Fibroblast of gingiva (primary cell): ENCODE results near the gene PLXDC2.

Source experiments
- DNase-seq: peaks from one replicate; pipeline ENCODE4 v3.0.0-alpha.2; 2011; ENCODE audit warnings: low read depth

PLXDC2 gene

GRCh38 chr10:20048161-20048560 is 231.9 kb downstream of the PLXDC2 start:
- no peak for DNase-seq

- no peak for DNase-seq
Measured at GRCh38 chr10:20058135-20058534, 241.9 kb downstream of the PLXDC2 start.

GRCh38 chr10:20059084-20059835 is 243.0 kb downstream of the PLXDC2 start:
- DNase-seq: no peak

DNA sequence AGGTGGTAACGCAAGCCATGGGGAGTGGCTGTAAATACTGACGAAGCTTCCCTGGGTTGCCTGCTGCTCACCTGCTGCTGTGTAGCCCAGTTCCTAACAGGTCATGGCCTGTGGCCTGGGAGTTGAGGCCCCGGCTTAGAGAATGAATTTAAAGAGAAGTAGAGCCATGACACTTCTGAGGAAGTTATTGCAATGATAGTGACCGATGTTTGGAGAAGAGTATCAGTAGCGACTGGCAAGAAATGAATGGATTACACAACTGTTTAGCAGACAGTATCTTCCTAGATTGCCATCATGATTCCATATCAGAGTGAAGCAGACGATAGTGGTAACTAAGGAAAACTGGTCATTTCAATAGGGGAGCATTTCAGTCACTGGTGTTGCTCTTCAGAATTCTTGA is 249.6 kb downstream of the PLXDC2 start:
- DNase-seq: no peak

- no peak for DNase-seq
Measured at GRCh38 chr10:20073167-20073566, 256.9 kb downstream of the PLXDC2 start.

GRCh38 chr10:20075713-20076112 is 259.5 kb downstream of the PLXDC2 start:
- DNase-seq: no peak

DNA sequence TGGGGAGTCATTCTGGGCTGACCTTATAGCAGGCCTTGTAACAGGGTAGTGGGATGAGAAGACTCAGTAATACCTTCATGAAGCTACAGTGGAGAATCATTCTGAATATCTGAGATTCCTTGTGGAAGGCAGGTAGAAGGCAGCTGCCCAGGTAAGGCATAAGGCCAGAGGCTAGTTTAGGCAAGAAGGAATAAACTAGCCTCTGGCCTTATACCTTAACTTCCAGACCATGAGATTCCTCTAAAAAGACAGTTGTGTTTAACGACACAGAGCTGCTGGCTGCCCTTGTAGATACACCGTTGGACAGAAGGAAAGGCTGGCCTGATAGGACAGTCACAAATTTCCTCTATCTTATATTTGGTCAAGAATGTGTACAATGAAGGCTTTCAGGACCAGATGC is 268.2 kb downstream of the PLXDC2 start:
- no peak for DNase-seq

DNA sequence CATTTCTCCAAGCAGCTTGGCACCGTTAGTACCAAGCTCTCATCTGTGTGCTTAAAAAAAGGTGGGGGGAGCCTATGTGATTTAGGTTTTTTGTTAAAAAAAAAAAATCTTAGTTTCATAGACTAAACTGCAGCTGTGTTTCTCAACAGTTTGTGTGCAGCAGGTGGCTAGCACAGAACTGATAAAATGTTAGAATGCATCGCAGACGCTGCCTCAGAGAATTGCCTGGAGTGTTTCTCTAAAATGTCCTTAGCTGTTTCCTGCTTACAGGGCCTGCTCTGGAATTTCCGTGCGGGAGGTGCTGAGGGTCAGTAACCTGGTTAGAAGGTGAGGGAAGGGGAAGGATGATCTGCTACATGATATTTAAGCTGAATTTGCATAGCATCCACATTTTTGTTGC is 268.9 kb downstream of the PLXDC2 start:
- no peak for DNase-seq

- DNase-seq: no peak
Measured at GRCh38 chr10:20087353-20087752, 271.1 kb downstream of the PLXDC2 start.

DNA sequence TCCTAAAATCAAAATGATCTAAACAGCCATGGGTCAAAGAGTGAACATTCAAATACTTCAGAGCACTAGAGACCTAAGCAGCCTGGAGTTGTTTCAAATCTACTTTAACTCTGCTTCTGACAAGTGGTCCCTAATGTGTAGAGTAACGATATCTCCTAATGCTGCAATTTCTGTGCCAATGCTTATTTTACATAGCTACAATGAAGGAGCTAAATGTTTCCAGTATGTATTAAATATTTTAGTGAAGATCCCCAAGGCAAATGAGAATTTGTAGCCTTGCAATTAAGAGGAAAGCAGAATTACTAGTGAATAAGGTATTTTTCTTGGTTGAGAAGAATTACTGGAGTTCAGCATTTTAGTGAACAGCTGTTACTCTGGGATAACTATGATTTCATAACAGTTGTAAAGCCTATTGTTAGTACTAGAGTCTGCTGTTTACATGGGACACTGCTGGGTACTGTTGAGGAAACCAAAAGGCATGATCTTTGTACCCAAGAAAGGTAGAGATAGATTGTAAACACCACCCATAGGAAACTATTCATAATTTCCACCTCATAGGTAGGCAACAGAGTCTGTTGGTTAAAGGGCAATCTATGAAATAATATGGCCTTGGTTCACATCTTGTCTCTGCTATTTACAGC is 271.9 kb downstream of the PLXDC2 start:
- DNase-seq: no peak

DNA sequence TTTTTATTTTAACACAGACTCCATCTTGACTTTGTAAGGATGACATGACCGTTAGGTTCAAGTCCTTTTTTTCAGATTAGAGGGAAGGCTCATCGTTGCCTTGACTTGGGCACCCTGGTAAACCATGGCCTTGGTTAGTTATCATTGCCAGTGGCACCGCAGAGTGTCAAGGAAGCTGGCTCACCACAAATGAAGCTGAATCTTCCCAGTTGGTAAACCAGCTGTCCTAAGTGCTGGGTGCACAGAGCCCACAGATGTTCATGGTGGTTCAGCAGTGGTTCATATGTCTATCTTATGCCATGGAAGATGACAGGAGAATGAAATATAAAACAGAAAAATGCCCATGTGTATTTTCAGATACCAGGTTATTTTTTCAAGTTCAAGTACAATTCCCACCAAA is 273.6 kb downstream of the PLXDC2 start:
- DNase-seq: no peak

DNA sequence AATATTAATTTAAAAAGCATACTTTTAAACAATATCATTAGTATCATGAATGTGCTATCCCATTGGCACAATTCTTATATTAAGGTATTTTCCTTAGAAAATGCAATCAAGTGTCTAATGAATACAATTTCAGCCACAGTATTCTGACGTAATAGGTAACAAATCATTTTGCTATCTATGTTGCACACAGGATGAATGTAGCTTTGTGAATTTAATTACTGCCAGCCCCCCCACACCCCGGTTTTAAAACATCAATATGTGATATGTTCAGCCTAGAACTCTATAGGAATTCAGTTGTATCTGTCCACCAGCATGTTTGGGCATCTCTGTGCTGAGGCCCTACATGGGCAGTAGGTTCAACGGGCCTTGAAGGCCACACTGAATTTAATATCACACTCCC is 274.6 kb downstream of the PLXDC2 start:
- DNase-seq: no peak

DNA sequence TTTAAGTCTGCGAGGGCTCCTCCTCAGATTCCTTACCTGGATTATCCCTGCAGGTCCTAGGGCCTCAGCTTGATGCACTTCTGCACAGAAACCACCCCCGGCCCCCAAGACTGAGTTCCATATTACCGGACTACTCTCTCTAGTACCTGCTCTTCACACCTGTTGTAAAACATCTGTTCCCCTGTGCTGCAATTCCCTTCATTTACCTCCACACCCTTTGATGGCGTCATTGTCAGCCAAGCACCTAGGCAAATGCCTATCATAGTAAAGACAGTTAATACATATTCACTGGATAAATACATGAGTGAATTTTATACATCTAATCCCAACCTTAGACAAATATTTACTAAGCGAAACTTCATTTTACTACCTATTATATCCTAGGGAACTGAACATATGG is 275.5 kb downstream of the PLXDC2 start:
- no peak for DNase-seq

DNA sequence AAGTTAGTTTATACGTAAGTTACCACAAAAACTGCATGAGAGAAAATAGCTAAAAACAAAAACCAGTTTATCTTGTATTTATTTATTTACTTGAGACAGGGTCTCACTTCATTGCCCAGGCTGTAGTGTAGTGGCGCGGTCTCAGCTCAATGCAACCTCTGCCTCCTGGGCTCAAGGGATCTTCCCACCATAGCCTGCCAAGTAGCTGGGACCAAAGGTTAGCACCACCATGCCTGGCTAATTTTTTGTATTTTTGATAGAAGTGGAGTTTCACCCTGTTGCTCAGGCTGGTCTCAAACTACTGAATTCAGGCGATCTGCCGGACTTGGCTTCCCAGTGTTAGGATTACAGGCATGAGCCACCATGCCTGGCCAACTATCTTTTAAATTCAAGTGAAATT is 277.4 kb downstream of the PLXDC2 start:
- no peak for DNase-seq

GRCh38 chr10:20094226-20094976 is 278.2 kb downstream of the PLXDC2 start:
- peak; percentile 3 for DNase-seq

DNA sequence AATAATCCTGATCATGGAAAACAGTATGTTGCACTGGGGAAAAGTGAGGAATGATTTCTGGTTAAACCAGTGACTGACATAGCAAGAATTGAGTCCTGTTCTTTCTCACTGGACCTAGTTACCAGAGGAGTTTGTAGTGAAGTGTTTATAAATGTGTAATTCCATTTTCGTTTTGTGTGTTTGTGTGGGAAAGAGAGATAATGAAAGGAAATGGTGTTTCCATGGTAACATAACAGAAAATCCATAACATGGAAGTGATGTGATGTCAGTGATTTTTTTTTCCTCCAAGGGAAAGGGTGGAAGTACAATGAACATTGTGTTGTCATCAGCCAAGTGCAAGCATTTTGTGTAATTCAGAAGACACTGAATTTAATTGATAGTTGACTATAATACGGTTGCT is 283.9 kb downstream of the PLXDC2 start:
- DNase-seq: peak; percentile 14

DNA sequence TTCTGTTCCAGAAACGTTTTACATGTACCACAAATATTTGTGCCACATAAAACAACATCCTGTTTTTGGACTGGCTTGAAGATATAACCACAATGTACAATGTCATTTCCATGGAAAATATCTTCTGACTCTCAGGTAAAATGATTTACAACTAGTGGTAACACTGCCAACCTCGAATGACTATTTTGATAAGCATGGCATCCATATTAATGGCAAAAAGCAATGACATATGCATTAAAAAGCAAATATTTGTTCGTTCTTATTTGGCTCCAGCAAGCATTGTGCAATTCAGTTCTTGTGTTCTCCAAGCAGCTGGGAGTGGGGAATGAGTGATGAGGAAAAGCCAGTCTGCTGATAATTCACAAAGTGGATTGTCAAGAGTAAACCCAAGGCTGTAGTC is 289.0 kb downstream of the PLXDC2 start:
- no peak for DNase-seq

- DNase-seq: no peak
Measured at GRCh38 chr10:20105931-20106330, 289.7 kb downstream of the PLXDC2 start.

DNA sequence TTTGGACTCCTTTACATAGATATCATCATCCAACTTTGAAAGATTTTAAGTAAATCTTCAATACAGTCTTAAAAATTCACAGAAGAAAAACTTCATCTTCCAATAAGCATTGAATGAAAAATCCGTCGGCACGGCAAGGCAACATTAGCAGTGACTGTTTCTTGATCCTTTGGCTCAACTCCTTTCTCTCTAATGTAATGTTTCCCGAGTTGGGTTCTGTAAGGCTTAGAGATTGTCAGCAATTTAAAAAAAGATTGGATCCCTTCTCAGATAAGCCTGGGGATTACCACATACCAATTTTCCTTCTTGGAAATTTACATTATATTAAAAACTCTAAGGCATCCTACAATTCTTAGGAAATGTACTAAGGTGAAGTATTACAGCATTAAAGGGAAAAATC is 291.8 kb downstream of the PLXDC2 start:
- no peak for DNase-seq

DNA sequence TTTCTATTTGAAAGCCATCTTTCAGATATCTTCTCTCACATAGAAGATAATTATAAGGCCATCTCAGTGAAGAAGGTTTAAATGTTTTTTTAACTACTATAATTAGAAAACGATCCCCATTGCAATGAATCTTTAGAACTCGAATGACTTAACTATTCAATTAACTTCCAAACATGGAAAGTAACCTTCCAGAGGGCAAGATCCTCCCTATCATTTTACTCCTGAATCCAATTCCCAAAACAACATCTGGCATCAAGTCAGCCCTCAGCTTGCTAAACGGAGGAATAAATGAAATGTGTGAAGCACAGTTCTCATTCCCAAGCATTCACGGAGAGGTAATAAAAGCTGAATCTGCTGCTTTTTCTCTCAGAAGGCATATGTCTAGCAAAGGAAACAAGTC is 293.4 kb downstream of the PLXDC2 start:
- no peak for DNase-seq

DNA sequence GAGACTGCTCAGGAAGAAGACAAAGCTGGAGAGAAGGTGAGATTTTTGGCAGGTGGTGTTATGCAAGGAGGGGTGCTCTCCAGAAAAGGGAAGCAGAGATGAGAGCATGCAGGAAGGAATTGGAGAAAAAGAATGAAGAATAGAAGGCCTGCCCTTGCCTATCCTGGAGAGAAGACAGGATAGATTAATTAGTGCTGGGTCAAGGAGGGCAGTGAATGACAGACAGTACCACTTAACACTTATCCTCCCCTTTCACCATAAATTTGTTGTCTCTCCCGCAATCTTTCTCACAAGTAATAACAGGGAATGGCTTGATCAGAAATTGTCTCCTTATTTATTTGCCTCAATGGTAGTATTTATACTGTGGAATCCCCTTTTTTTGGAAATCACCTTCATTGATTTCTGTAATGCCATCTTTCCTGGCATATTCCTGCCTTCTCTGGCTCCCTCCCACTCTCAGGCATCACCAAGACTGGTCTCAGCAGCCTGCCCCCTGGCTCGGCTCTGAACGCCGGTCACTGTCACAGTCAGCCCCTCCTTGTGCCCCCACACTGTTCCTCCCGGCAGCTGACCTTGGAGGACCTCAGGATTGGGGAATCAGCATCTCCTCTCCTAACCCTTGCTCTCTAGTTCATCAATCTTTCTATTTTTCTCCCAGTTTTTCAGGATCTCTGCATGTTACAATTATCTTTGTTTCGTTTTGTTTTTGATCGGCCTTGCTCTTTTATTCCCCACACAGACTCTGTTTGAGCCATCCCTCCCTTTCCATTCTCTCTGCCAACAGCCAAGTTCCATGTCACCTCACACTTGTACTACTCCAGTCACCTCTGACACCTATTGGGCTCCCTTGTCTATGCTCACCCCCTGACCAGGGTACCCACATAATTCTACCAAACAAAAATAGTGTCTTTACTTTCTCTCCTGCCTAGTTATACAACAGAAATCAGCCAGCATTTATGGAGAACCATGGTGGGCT is 294.2 kb downstream of the PLXDC2 start:
- DNase-seq: no peak

DNA sequence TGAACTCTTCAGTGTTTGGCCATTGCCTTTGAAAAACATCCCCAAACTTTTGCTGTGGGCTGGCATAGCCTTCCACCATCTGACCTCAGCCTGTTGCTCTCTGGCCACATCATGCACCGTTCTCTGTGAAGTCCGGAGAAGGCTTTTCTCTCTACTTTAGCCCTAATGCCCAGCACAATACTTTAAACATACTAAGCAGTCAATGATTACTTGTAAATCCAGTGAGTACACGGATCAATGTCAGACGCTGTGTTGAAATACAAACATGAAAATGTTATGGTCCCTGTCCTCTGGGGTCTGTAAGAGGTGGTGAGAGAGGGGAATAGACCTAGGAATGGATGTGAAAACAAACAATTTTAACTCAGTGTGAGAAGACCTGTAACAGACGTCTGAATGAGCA is 297.9 kb downstream of the PLXDC2 start:
- no peak for DNase-seq
